Amniotic epithelial cell (primary cell): Measurements from ENCODE around the gene ELOVL5.
"Not testable (repeated sequence)": the region's sequence is repeated elsewhere in the genome, so short reads cannot be mapped to it uniquely, and the experiment has no call there.

ENCODE experiments used
- DNase-seq: peaks from one replicate; pipeline ENCODE4 v3.0.0-alpha.2; 2010; ENCODE audit warnings: low read depth

ELOVL5 gene

DNA sequence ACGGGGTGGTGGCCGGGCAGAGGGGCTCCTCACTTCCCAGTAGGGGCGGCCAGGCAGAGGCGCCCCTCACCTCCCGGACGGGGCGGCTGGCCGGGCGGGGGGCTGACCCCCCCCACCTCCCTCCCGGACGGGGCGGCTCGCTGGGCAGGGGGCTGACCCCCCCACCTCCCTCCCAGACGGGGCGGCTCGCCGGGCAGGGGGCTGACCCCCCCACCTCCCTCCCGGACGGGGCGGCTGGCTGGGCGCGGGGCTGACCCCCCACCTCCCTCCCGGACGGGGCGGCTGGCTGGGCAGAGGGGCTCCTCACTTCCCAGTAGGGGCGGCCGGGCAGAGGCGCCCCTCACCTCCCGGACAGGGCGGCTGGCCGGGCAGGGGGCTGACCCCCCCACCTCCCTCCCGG is 43.8 kb downstream of the ELOVL5 start:
- not testable (repeated sequence) for DNase-seq

DNA sequence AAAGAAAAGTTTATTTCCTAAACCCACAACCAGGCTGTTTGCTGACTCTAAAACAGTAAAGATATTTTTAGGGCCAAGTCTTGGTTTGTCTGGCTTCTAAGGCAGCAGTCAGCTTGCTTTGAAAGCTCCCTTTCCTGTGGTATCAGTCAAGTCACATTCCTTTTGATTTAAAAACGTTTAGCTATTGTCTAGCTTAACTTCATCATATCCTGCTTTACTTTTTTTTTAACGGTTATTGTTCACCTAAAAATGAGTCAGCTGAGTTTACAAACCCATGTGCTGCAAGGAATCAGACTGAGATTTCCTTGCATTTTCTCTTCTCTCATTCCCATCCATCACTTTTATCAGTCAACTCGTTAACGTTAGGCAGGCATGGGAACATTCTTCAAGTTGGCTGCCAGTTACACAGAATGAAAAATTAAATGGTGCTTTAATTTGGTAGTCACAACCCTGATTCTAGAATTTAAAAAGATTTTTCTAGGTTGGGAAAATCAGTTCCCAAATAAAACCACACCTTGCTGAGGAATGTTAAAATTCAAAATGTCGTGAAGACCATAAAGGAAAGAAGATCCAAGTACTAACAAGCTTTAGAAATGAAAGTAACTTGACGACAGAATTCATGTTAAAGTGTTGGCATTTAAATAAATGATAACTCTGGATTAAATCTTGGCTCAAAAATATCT is 45.9 kb downstream of the ELOVL5 start:
- peak; percentile 97 for DNase-seq

DNA sequence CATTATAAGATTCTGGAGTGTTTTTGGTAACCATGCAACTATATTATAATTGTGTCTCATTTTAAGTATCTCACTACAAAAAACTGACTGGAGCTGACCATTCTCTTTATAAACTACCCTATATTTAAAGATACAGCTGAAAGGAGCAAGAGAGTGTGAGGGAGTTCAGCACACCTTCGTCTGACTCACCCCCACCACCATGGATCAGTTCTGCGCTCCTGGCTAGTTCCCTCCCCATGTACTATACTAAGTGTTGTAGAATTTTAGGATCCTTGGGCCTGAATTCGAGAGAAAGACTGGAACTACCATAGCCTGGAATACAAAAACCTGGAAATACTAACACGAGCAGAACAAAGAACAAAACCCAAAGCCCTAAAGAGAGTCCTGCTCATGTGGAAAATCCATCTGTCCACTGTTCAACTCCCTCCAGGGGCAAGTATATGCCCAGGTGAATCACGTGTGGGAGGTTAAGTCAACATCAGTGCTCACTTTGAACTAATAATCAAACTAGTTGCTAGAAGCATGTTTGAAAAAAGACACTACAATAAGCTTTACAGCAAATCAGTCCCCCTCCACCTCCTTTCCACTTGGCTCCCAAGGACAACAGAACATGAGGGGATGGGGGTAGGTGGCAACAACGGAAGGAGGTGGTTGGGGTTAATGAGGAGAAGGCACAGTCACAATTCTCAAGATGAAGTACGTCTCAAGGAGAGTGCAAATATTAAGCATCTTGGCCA is 46.8 kb downstream of the ELOVL5 start:
- no peak for DNase-seq

DNA sequence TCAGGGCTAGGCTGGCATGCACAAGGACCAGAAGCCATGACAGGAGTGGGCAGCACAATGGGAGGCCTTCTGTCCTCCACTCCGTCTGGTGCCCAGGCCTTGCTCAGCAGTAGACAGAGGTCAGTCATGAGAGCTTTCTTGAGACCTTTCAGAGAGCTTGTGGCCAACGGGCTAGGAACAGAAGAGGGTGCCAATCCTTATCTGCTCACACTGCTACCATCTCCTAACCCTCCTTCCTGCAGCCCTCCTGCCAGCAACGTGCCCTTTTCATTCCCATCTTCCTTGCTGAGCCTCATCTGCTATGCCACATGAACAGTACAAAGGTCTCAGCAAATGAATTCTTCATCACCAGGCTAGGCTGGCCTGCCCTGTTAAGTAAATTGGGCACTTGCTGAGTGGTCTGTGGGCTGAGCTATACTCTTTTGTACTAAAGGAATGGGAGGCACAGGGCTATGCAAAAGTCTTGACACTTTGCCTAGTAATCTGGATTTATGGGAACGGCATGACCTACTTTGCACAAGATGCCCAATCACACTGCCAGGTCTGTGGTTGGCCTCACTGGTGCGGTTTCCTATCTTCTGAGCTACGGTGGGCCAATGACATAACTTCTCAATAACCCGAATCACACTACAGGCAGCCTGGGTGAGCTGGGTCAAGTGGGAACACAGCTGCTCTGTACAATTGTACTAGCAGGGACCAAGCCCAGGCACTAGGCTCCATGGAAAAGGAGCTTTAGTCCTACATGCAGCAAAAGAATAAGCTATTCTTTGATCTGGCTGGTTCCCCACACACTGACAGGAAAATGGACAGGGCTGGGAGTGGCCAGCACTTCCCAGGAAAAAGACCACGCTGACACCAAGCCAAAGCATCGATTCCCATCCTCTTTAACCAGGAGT is 47.8 kb downstream of the ELOVL5 start:
- DNase-seq: peak; percentile 92

DNA sequence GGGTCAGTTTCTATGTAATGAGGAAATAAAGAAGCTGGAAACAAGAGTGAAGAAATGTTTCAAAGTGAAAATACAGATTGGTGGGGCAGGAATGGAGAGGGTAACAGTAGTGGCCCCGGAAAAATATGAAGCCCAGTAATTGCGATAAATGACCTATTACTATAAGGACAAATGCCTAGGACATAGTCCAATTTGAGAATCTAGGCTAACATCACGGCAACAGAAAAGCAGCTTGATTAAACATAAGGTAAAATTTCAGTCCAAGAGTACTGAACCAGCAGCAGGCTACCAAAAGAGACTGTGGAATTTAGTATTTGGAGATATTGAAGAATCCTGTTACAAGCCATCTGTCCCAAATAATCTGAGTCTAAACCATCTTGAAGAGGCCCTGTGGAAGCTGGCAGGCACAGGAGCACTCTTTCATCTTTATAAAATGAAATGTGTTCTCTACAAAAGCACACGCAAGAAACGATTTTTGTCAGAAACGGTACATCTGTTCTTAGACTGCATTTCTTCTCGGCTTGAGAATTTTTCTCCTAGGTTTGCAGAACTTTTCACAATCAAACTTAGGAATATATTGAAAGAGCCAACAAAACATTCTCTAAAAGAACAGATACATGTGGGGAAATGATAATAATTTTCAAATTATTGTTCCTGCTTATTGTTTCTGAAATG is 49.3 kb downstream of the ELOVL5 start:
- DNase-seq: no peak

DNA sequence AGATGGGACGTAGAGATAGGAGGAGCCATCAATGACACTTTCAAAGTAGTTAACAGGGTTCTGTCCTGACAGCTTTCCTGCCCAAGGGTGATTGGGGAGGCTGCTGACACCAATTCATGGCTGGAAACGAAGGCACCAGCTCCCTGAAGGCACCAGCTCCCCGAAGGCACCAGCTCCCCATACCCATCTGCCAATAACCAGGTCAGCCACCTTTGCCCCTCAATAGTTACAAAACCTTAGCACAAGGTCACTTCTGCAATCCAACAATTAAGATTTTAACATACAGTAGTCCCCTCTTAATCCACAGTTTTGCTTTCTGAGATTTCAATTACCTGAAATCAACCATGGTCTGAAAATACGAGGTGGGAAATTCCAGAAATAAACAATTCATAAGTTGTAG is 51.7 kb downstream of the ELOVL5 start:
- no peak for DNase-seq

DNA sequence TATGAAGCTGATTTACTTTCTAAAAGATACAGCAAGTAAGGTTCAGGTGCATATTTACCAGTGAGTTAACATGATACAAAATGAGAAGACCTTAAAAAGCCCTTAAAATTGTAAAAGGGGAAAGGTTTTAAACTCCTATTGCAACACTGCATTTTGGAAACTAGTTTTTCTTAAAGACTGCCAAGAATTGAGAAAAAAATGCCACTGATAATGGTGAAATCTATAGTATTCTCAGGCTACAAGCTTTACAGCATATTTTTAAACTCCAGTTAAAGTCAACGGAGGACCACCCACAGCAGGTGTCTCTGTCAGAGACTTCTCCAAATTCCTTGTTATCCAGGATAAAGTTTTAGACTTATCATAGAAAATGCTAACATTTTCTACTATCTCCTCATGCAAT is 53.6 kb downstream of the ELOVL5 start:
- DNase-seq: no peak

DNA sequence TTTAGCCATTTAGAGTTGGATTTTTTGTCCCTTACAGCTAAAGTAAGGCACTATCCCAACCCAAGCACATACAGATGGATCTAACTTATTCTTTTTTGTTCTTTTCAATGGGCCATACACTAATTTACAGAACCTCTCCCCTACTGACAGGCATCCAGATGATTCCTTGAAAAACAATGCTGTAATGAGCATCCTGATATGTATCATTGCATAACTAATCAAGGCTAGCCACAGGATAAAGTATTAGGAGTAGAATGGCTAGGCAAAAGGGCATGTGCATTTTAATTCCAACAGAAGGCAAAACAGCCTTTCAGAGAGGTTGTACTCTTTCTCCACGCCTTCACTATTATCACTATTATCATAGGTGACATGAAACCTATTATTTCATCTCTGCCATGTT is 54.1 kb downstream of the ELOVL5 start:
- DNase-seq: peak; percentile 67

DNA sequence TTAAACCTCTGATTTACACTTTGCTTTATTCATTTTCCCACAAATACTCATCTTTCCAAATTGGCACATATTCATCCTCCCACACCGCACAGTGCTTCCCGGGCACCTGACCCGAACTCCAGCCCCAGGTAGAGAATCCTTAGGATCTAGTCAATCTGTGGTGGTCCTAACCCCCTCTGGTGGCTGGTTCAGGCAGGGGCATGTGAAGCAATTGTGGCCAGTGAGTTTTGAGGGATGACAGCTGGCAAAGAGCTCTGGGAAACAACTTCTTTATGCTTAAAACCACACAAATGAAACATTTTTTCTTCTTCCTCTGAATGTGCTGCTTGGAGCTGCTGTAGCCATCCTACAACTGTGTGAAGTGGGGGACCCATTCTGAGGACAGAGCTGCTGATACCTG is 54.7 kb downstream of the ELOVL5 start:
- DNase-seq: no peak

DNA sequence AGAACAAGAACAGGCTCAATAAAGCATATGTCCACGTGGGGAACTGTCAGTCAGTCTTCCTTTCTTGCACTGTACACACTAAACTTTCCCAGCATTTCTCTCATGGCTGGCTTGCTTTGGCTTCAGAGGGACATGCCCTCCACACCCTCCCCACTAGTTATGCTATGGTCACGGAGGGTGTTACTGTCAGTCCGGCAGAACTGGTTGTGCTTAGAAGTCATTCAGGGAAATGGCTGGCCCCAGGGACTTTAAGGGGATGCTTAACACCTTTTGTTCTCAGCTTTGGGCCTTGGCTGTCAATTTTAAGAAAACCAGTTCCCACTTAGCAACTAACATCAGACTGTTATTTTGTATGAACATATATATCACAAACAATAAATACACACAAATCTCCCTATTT is 55.1 kb downstream of the ELOVL5 start:
- DNase-seq: no peak

DNA sequence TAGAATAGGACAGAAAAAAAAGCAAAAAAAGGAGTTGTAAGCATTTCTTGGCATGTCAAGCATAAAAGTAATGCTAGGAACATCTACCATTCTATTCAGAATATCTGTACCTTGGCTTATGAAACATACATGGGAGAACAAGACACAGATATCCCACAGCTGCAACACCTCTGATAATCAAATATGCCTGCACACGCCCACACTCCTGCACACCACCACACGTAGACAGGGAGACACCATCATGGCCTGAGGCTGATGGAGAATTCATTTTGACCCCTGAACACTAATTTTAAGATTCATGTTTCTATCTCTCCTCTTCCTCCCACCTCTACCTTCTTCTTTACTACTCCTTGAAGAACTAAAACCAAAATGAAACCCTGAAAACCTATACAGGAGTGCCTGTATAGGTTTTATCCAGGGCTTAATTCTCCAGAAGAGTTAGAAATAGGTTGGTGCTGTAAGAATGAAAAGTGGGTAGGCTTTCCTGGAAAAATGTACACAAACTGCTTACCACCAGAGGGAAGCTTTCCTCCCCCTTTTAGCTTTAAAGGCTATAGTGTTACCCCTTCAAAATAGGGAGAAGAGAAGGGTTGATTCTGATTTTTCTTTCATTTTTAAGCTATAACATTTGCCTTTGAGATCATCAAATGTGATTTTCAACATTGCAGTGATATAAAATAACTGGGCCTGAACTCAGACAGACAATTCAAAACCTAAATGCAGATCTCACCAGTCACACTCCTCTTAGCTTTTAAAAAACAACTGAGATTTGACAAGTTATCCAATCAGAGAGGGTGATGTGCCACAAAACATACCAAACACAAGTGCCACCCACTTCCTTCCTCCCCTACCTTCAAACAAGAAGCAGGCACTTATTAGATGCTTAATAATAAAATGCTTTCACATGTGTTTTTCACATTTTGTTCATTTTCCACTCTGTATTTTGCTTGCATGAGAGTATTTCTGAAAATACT is 57.9 kb downstream of the ELOVL5 start:
- no peak for DNase-seq

DNA sequence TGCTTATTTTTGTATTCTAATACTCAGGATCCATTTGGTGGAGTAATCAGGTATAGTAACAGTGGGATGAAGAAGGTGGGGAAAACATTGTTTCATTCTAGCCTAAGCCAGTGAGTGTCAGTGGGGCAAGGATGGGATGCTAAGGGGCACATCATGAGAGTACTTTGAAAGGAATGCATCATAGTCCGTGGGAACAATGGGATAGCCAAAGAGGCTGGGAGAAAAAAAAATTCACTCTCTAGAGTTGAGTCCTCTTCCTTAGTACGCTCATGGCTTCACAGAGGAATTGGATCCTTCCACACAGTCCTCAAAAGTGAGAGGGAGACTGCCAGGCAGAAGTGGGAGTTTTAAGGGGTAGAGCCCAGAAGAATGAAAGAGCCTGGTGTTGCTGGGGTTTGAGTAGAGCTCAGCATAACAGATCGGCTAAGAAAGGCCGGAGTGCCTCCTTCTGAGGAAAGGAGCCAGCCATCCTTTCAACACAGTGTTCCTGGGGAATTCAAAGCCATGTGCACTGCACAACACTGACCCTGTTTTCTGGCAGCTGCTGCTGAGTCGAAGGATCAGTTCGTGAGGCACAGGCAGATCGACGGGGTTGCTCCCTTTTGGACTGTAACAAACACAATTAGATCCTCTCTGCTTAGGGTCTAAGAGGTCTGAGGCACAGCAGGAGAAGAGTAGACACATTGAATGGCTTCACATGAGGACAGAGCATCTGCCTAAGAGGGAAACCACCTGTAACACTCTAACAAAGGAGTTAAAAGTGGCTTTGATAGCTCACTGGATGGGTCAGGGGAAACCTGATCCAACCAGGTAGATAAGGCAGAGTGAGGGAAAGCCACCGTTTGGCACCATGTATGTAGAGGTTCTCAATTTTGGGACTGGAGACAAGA is 61.2 kb downstream of the ELOVL5 start:
- DNase-seq: peak; percentile 36

DNA sequence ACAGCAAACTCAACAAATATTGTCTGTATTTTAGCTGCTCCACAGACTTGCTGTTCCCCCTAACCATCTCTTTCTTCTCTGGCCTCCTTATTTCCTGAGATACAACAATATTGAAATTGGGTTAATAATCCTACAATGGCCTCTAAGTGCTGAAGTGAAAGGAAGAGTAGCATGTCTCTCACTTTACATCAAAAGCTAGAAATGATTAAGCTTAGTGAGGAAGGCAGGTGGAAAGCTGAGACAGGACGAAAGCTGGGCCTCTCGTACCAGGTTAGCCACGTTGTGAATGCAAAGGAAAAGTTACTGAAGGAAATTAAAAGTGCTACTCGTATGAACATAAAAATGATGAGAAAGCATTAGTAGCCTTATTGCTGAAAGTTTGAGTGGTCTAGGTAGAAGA is 63.8 kb downstream of the ELOVL5 start:
- no peak for DNase-seq

DNA sequence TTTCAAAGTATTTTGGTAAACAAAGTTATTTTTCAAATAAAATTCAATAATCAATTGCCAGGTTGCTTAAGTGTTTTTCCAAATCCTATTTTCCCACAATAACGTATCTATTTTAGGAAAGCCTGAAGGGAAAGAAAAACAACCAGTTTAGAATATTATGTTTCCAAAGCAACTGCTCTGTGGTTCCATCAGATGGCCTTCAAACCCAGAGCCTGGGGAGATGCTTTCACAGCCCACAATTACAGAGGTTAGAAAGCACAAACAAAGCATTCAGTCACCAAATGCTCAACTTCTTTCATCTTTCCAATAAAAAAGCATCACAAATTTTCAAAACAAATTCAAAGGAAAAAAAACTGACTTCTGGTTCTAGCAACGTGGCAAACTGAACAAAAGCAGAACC is 66.0 kb downstream of the ELOVL5 start:
- peak; percentile 42 for DNase-seq

DNA sequence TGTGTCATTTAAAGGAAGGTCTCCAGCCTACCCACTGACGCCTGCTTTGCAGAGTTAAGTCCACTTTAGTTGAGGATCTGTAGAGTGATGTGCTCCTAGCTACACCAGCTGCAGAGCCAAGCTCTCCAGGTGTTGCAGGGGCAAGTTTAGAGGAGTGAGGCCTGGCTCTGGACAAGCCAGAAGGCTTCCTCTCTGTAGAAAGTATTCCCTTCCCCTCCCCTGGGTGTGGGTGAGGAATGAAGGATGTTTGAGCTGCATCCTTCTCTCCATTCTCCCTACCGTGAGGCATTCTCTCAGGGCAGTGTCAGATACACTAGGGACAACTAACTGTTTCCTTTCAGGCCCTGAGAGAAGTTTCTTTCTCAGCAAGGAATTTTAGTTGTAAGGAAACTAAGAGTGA is 66.5 kb downstream of the ELOVL5 start:
- DNase-seq: no peak

DNA sequence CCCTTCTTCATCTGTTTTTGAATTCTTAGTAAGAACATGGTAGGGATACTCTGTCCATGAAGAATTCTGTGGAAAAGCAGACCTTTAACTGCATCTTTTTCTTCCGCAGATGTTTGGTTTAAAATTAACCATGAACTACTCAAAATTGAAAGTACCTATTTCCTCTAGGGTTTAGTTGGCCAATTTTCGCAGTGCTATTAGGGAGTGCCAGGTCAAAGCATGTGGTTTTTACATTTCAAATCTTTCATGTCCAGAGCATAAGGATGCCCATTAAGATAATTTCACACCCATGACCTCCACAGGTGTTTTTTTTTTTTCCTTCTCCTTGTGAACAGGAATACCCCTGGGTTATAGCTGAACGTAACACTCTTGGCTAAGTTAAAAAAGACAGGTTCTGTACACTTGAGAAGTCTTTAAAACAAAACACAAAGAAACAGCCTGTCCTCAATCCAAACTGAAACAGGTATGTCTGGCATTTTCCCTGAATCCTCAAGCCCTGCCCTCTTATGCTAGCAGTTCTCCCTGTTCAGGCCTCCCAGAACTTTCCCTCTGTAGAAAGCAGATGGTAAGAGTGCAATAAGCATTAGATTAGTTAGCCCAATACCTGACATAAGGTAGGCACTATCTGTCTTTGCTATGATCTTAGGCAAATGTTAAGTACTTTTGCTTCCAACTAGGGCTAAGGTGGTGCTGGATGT is 67.1 kb downstream of the ELOVL5 start:
- no peak for DNase-seq

DNA sequence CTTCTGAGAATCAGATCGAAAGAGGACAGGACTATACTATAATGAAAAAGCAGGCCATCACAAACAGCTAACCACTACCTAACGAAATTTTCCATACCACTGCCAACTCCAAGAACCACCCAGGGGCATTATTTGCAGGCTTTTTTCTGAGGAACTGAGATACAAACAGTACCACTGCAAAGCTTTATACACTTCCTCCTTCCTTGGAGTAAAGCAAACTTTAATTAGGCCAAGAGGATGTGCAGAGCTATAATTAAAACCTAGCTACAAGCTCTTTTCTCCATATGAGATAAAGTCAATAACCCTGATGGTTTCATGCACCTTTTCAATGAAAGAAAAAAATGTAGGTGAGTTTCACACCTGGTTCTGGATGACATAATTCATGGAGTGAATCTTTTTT is 68.5 kb downstream of the ELOVL5 start:
- no peak for DNase-seq

DNA sequence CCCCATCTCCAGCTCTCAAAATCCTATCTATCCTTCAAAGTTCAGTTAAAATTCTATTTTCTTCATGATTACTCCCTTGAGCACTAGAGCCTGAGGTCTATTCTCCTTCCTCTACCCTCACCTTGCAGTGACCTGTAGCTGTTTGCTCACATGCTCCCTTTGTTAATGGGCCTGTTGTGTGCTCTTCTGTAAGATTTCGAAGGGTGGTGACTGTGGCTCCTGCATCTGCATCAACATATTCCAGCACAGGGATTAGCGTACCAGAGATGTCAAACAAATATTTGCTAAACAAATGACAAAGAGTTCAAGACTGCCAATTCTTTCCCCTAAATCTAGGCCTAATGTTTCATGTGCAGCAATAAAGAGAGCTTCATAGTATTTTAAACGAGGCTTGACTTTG is 69.5 kb downstream of the ELOVL5 start:
- no peak for DNase-seq

DNA sequence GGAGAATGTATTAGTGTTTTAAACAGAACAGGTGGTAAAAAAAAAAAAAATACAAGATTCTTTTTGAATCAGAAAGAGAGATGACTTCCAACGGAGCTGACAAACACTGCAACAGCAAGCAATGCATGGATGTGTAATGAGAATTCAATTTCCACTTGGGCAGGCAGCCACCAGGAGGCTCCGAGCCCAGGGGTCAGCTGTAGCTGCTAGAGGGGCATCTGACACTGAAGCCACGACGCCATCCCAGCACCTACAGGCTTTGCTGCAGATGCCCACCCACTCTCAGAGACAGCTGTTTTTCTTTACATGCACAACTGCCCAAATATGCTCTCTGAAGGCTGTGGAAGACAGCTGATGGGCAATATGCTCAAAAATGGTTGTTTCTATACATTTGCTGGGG is 75.4 kb downstream of the ELOVL5 start:
- no peak for DNase-seq
